HG03520 (cell line): ENCODE results near the gene ZNF749.
"Not testable (repeated sequence)": the region's sequence is repeated elsewhere in the genome, so short reads cannot be mapped to it uniquely, and the experiment has no call there.

Experiments used
- ATAC-seq: cut with Tn5 transposase; IDR thresholded peaks from one replicate; pipeline ENCODE4 v1.9.1; 2021; ENCODE audit warnings: mild to moderate bottlenecking, moderate library complexity; ENCODE audit not compliant: unreplicated experiment

ZNF749 gene

DNA sequence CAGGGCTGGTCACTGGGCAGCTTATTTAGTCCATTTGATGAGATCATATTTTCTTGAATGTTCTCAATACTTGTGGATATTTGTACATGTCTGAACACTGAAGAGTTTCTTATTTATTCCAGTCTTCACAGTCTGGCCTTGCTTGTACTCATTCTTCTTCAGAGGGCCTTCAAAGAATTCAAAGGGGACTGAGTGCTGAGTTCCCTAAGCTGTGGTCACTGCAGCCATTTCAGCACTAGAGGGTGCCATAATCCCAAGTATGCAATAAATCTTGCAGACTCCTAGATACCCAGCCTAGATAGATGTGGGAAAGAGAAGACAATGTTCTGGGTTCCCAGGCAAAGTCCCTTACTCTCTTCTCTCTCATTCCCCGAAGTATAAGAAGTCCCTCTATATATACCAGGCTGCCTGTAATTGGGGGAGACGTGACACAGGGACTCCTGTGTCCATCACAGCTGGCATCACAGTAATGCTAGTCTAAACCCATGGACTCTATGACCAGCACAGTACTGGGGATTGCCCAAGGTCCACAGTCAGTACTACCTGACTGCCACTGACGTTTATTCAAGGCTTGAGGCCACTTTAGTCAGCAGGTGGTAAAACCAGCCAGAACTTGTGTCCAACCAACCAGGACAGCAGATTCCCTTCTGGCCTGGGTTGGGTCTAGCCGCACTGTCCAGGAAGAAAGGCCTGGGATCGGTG lies 30.7 kb downstream of the ZNF749 start:
- no peak for ATAC-seq

- no peak for ATAC-seq
Observed at GRCh38 chr19:57466489-57466888, 31.4 kb downstream of the ZNF749 start.

GRCh38 chr19:57473646-57474045 lies 38.5 kb downstream of the ZNF749 start:
- no peak for ATAC-seq

DNA sequence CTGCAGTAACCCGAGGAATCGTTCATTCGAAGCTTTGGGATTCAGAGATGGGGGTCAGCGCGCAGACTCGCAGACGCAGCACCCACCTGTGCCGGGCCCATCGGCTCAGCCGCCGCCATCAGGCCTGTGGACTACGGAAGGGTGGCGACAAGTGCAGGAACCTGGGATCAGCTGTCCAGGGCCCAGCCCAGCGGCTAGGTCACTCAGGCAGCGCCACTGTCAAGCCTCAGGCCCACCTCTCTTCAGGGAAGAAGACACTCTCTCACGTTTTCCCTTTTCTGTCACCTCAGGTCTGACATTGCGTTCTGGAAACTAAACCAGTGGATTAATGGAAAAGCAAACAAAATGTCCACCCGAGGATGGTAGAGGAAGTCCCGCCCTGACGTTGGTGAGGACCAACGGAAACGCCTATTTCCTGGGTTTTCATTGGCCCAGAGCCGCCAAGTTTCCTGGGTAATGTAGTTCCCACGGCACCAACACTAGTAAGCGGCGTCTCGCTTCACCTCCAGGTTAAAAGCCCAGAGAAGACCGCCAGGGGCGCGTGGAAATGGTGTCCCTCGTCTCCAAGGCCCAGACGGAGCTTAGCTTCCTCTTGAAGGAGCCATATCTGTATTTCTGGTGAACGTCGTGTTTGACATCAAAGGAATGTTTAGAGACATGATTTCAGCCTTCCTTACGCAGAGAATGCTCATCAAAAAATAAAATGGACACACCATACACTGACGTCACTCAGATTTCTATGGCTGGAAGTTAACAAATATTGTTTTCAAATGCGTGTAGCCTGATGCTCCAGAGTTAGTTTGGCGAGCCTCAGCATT lies 42.3 kb downstream of the ZNF749 start, which contains the start of gene ZNF772:
Gene ZNF772, minus strand, starts transcription at position 376 of the 818 bp plus-strand sequence. Its CDS starts 257 bp downstream, at position 119.
- peak; percentile 83 for ATAC-seq

DNA sequence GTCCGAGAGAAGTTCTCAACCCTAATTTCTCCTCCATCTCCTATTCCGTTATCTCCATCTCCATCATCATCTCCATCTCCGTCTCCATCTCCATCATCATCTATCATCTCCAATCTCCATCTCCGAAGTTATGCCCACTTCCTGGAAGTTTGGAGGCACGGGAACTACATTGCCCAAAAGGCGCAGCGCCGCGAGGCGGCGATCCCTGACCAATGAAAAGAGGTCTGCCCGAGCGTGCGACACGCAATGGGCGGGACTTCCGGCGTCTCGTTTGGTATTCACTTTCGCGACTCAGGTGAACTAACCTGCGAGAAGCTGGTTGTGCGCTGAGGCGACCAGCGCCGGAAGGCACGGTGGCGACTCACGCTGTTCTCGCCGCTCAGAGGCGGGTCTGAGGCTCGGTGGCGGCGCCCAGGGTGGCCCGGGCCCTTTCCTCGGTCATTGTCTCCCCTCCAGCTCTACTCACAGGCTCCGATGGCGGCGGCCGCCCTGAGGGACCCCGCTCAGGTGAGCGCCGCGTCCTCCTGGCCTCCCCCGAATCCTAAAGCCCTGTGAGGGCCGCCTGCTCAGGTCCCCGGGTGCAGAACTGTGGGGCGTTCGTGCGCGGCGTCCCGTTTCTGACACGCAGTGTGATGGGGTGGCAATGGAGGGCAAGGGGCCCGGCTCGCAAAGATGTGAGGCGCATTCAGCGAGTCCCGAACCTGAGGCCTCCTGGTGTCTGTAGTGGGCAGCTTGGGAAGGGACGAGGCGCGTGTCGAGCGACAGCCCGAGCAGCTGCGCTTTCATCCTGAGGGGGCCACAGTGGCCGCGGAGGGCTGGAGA lies 52.6 kb downstream of the ZNF749 start, which contains the start of gene ZNF419:
Gene ZNF419, plus strand, starts transcription at position 274 of the 822 bp plus-strand sequence. Its CDS starts 201 bp downstream, at position 475.
- ATAC-seq, result peak; percentile 90

- not testable (repeated sequence) for ATAC-seq
Observed at GRCh38 chr19:57488299-57488644, 53.1 kb downstream of the ZNF749 start.
